Activated CD4-positive, CD25-positive, alpha-beta regulatory T cell treated with anti-CD3 and anti-CD28 coated beads, Interleukin-2, amount 50 U/mL, for 24 hours (primary cell): Measurements from ENCODE around the gene PSMB7.
A peak's percentile ranks its signal among the peaks of the same experiment; 100 is the strongest.

Experiments used
- ATAC-seq, 2 donors: fragments of 150-1000 bp; cut with Tn5 transposase; one replicate each; pipeline ENCODE4 v1.10.0; 2021; ENCODE audit warnings: mild to moderate bottlenecking in 1 of 2, moderate library complexity in 1 of 2

The PSMB7 gene

GRCh38 chr9:124323904-124324303 lies 91.3 kb downstream of the PSMB7 start:
- ATAC-seq: no peak

- ATAC-seq: no peak
Observed at GRCh38 chr9:124322618-124323432, 92.4 kb downstream of the PSMB7 start.

- ATAC-seq: no peak
Observed at GRCh38 chr9:124321935-124322334, 93.3 kb downstream of the PSMB7 start.

- no peak for ATAC-seq
Observed at GRCh38 chr9:124321416-124321815, 93.8 kb downstream of the PSMB7 start.

- peak in 1 of 2 donors; percentile 62 for ATAC-seq
Observed at GRCh38 chr9:124320062-124320973, 94.9 kb downstream of the PSMB7 start.

- ATAC-seq: no peak
Observed at GRCh38 chr9:124315882-124316281, 99.4 kb downstream of the PSMB7 start.

GRCh38 chr9:124313940-124314339 lies 101.3 kb downstream of the PSMB7 start:
- ATAC-seq: no peak

- ATAC-seq: no peak
Observed at GRCh38 chr9:124312290-124313265, 102.7 kb downstream of the PSMB7 start.

- no peak for ATAC-seq
Observed at GRCh38 chr9:124311283-124311682, 104.0 kb downstream of the PSMB7 start.

- ATAC-seq: no peak
Observed at GRCh38 chr9:124309667-124310084, 105.6 kb downstream of the PSMB7 start.

- ATAC-seq: no peak
Observed at GRCh38 chr9:124308606-124309491, 106.4 kb downstream of the PSMB7 start.

GRCh38 chr9:124307379-124308030 lies 107.7 kb downstream of the PSMB7 start:
- ATAC-seq: no peak

- ATAC-seq: no peak
Observed at GRCh38 chr9:124306098-124306735, 109.0 kb downstream of the PSMB7 start.

- no peak for ATAC-seq
Observed at GRCh38 chr9:124304285-124304684, 111.0 kb downstream of the PSMB7 start.

- no peak for ATAC-seq
Observed at GRCh38 chr9:124303762-124304161, 111.5 kb downstream of the PSMB7 start.
